Stimulated activated naive CD8-positive, alpha-beta T cell treated with anti-CD3 and anti-CD28 coated beads, Interleukin-15, Interleukin-2, amounts not matched to agents 100 ng/mL and 50 ng/mL, for 24 hours (primary cell): ENCODE measurements around the gene KREMEN1.

Experiments
- H3K27ac Mint-ChIP-seq: one replicate; pipeline ENCODE4 v1.8.0; 2021; ENCODE audit warnings: mild to moderate bottlenecking, mixed read lengths
- H3K27me3 Mint-ChIP-seq: one replicate; pipeline ENCODE4 v1.8.0; 2021; ENCODE audit warnings: mixed read lengths
- H3K36me3 Mint-ChIP-seq: one replicate; pipeline ENCODE4 v1.8.0; 2021; ENCODE audit warnings: low read depth, mixed read lengths
- H3K4me1 Mint-ChIP-seq: one replicate; pipeline ENCODE4 v1.8.0; 2021; ENCODE audit warnings: low read depth, mixed read lengths
- H3K4me3 Mint-ChIP-seq: one replicate; pipeline ENCODE4 v1.8.0; 2021; ENCODE audit warnings: mild to moderate bottlenecking, mixed read lengths
- H3K9me3 Mint-ChIP-seq: one replicate; pipeline ENCODE4 v1.8.0; 2021; ENCODE audit warnings: mixed read lengths

KREMEN1 gene

GRCh38 chr22:29136782-29137700 lies 64.2 kb downstream of the KREMEN1 start:
- Mint-ChIP-seq H3K27ac (no peak overlapping the region), H3K9me3 (peaks cover 4% of the 10 kb centered on the region), H3K4me1 (no peaks in the 10 kb centered on the region), H3K27me3 (peaks cover 11% of the 10 kb centered on the region), H3K4me3 (no peak overlapping the region), H3K36me3 (no peaks in the 10 kb centered on the region)

- H3K4me3 Mint-ChIP-seq, result no peak overlapping the region
- peaks cover 1% of the 10 kb centered on the region for H3K9me3 Mint-ChIP-seq
- H3K4me1 Mint-ChIP-seq, result no peaks in the 10 kb centered on the region
- H3K27ac Mint-ChIP-seq, result no peak overlapping the region
- peaks cover 9% of the 10 kb centered on the region for H3K27me3 Mint-ChIP-seq
- no peaks in the 10 kb centered on the region for H3K36me3 Mint-ChIP-seq
Measured at GRCh38 chr22:29138556-29139305, 65.9 kb downstream of the KREMEN1 start.

- Mint-ChIP-seq H3K4me3 (no peak overlapping the region), H3K27me3 (peaks cover 7% of the 10 kb centered on the region), H3K36me3 (no peaks in the 10 kb centered on the region), H3K27ac (no peak overlapping the region), H3K4me1 (no peaks in the 10 kb centered on the region), H3K9me3 (no peaks in the 10 kb centered on the region)
Measured at GRCh38 chr22:29139965-29140782, 67.3 kb downstream of the KREMEN1 start.

GRCh38 chr22:29141078-29141688 lies 68.3 kb downstream of the KREMEN1 start:
- Mint-ChIP-seq H3K4me1 (no peaks in the 10 kb centered on the region), H3K9me3 (no peaks in the 10 kb centered on the region), H3K27ac (no peak overlapping the region), H3K27me3 (peaks cover 7% of the 10 kb centered on the region), H3K4me3 (no peak overlapping the region), H3K36me3 (no peaks in the 10 kb centered on the region)

- Mint-ChIP-seq H3K27me3 (peaks cover 7% of the 10 kb centered on the region), H3K4me3 (no peak overlapping the region), H3K27ac (no peak overlapping the region), H3K36me3 (no peaks in the 10 kb centered on the region), H3K9me3 (no peaks in the 10 kb centered on the region), H3K4me1 (no peaks in the 10 kb centered on the region)
Measured at GRCh38 chr22:29142116-29142515, 69.3 kb downstream of the KREMEN1 start.

GRCh38 chr22:29143941-29144785 lies 71.3 kb downstream of the KREMEN1 start:
- peaks cover under 1% of the 10 kb centered on the region for H3K27me3 Mint-ChIP-seq

GRCh38 chr22:29144786-29145160 lies 71.9 kb downstream of the KREMEN1 start:
- H3K27ac Mint-ChIP-seq, result no peak overlapping the region
- H3K36me3 Mint-ChIP-seq, result no peaks in the 10 kb centered on the region
- no peaks in the 10 kb centered on the region for H3K27me3 Mint-ChIP-seq
- no peak overlapping the region for H3K4me3 Mint-ChIP-seq
- no peaks in the 10 kb centered on the region for H3K9me3 Mint-ChIP-seq
- H3K4me1 Mint-ChIP-seq, result no peaks in the 10 kb centered on the region

More at GRCh38 chr22:29143941-29144785, 71.3 kb downstream of the KREMEN1 start:
- no peaks in the 10 kb centered on the region for H3K36me3 Mint-ChIP-seq
- no peaks in the 10 kb centered on the region for H3K9me3 Mint-ChIP-seq
- no peak overlapping the region for H3K4me3 Mint-ChIP-seq
- no peak overlapping the region for H3K27ac Mint-ChIP-seq
- H3K4me1 Mint-ChIP-seq, result no peaks in the 10 kb centered on the region

- no peak overlapping the region for H3K27ac Mint-ChIP-seq
- no peaks in the 10 kb centered on the region for H3K27me3 Mint-ChIP-seq
- no peaks in the 10 kb centered on the region for H3K4me1 Mint-ChIP-seq
- H3K36me3 Mint-ChIP-seq, result no peaks in the 10 kb centered on the region
- no peak overlapping the region for H3K4me3 Mint-ChIP-seq
- H3K9me3 Mint-ChIP-seq, result no peaks in the 10 kb centered on the region
Measured at GRCh38 chr22:29145321-29146072, 72.7 kb downstream of the KREMEN1 start.

- Mint-ChIP-seq H3K27ac (no peak overlapping the region), H3K9me3 (no peaks in the 10 kb centered on the region), H3K4me3 (no peak overlapping the region)
Measured at GRCh38 chr22:29146091-29146560, 73.3 kb downstream of the KREMEN1 start.

GRCh38 chr22:29146771-29147170 lies 73.9 kb downstream of the KREMEN1 start:
- Mint-ChIP-seq H3K9me3 (no peaks in the 10 kb centered on the region), H3K4me1 (no peaks in the 10 kb centered on the region), H3K27me3 (peaks cover 1% of the 10 kb centered on the region), H3K4me3 (no peak overlapping the region), H3K36me3 (no peaks in the 10 kb centered on the region), H3K27ac (no peak overlapping the region)

More at GRCh38 chr22:29146091-29146560, 73.3 kb downstream of the KREMEN1 start:
- Mint-ChIP-seq H3K27me3 (no peaks in the 10 kb centered on the region), H3K36me3 (no peaks in the 10 kb centered on the region), H3K4me1 (no peaks in the 10 kb centered on the region)

- peaks cover 7% of the 10 kb centered on the region for H3K27me3 Mint-ChIP-seq
- H3K36me3 Mint-ChIP-seq, result no peaks in the 10 kb centered on the region
- no peak overlapping the region for H3K4me3 Mint-ChIP-seq
- H3K27ac Mint-ChIP-seq, result no peak overlapping the region
- H3K9me3 Mint-ChIP-seq, result no peaks in the 10 kb centered on the region
- H3K4me1 Mint-ChIP-seq, result no peaks in the 10 kb centered on the region
Measured at GRCh38 chr22:29147331-29147899, 74.6 kb downstream of the KREMEN1 start.

- Mint-ChIP-seq H3K4me3 (no peak overlapping the region), H3K9me3 (no peaks in the 10 kb centered on the region), H3K4me1 (no peaks in the 10 kb centered on the region), H3K36me3 (no peaks in the 10 kb centered on the region), H3K27ac (no peak overlapping the region), H3K27me3 (peaks cover 7% of the 10 kb centered on the region)
Measured at GRCh38 chr22:29148036-29148435, 75.2 kb downstream of the KREMEN1 start.

- no peaks in the 10 kb centered on the region for H3K4me1 Mint-ChIP-seq
- peaks cover 9% of the 10 kb centered on the region for H3K27me3 Mint-ChIP-seq
- no peaks in the 10 kb centered on the region for H3K36me3 Mint-ChIP-seq
- H3K4me3 Mint-ChIP-seq, result no peak overlapping the region
- H3K27ac Mint-ChIP-seq, result no peak overlapping the region
- H3K9me3 Mint-ChIP-seq, result no peaks in the 10 kb centered on the region
Measured at GRCh38 chr22:29148826-29149225, 76.0 kb downstream of the KREMEN1 start.
